MM.1S (cell line): ENCODE measurements around the gene TMEM125.

Experiments
- EZH2 ChIP-seq: fragments of 300-600 bp; sonication (generic); optimal IDR thresholded peaks from 2 replicates; pipeline ENCODE3; 2017; ENCODE audit warnings: low read depth, mild to moderate bottlenecking, antibody characterized with exemption, low read length, mixed read lengths
- EZH2phosphoT487 ChIP-seq: fragments of 300-600 bp; sonication (generic); IDR thresholded peaks from 2 replicates; pipeline ENCODE4 v1.6.1; 2018; ENCODE audit warnings: antibody characterized with exemption, low read length
- TF ChIP-seq, protein P1 (sequence below): fragments of 300-600 bp; sonication (generic); IDR thresholded peaks from 2 replicates; pipeline ENCODE4 v1.5.1; 2016; ENCODE audit warnings: antibody characterized with exemption, low read length, mixed read lengths

GRCh38 chr1:43220905-43221778, 48.6 kb upstream of the TMEM125 start:
- TF ChIP-seq, protein P1, sequence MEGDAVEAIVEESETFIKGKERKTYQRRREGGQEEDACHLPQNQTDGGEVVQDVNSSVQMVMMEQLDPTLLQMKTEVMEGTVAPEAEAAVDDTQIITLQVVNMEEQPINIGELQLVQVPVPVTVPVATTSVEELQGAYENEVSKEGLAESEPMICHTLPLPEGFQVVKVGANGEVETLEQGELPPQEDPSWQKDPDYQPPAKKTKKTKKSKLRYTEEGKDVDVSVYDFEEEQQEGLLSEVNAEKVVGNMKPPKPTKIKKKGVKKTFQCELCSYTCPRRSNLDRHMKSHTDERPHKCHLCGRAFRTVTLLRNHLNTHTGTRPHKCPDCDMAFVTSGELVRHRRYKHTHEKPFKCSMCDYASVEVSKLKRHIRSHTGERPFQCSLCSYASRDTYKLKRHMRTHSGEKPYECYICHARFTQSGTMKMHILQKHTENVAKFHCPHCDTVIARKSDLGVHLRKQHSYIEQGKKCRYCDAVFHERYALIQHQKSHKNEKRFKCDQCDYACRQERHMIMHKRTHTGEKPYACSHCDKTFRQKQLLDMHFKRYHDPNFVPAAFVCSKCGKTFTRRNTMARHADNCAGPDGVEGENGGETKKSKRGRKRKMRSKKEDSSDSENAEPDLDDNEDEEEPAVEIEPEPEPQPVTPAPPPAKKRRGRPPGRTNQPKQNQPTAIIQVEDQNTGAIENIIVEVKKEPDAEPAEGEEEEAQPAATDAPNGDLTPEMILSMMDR = no peak
- TF ChIP-seq EZH2phosphoT487 (no peak), EZH2 (no peak)
